Measurements from ENCODE around the gene MBD3L1.

The MBD3L1 gene

DNA sequence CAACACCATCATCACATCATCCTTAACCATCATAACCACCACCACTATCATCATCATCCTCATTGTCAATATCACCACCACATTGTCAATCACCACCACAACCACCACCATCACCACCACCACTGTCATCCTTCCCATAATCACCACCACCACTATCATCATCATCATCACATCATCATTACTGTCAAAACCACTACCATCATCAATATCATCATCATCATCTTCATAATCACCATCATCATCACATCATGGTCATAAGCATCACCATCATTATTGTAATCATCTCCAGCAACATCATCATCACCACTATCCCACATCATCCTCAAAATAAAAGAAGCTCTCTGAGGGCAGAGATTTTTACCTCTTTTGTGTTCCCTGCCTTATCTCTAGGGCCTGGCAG, 52.2 kb downstream of the MBD3L1 start:
- no peak for DNase-seq (ENCODE audit: extremely low spot score)
- CTCF ChIA-PET, result no interaction called here
- TF ChIP-seq FOXK2 (IDR thresholded peaks at IDR 0.05), result no peak
- TF ChIP-seq ELF4 (IDR thresholded peaks at IDR 0.05), result no peak
- no peak for TF ChIP-seq SP1 (IDR thresholded peaks at IDR 0.05)
- no peak for TF ChIP-seq BHLHE40 (IDR thresholded peaks at IDR 0.05; ENCODE audit: borderline replicate concordance)
- TF ChIP-seq TARDBP (IDR thresholded peaks at IDR 0.05), result no peak
- no peak for TF ChIP-seq CTBP1 (IDR thresholded peaks at IDR 0.05; ENCODE audit: borderline replicate concordance)
- TF ChIP-seq ZNF384 (IDR thresholded peaks at IDR 0.05), result no peak
- no peak for TF ChIP-seq FOXA1 (IDR thresholded peaks at IDR 0.05)
- no peak for TF ChIP-seq SUZ12 (IDR thresholded peaks at IDR 0.05)
- no peak for TF ChIP-seq FOXM1 (IDR thresholded peaks at IDR 0.05; ENCODE audit: borderline replicate concordance)
- no peak for TF ChIP-seq NFRKB (IDR thresholded peaks at IDR 0.05)
- TF ChIP-seq, protein P1, sequence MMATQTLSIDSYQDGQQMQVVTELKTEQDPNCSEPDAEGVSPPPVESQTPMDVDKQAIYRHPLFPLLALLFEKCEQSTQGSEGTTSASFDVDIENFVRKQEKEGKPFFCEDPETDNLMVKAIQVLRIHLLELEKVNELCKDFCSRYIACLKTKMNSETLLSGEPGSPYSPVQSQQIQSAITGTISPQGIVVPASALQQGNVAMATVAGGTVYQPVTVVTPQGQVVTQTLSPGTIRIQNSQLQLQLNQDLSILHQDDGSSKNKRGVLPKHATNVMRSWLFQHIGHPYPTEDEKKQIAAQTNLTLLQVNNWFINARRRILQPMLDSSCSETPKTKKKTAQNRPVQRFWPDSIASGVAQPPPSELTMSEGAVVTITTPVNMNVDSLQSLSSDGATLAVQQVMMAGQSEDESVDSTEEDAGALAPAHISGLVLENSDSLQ (IDR thresholded peaks at IDR 0.05), result no peak
- TF ChIP-seq L3MBTL2 (conservative IDR thresholded peaks at IDR 0.05), result no peak
- TF ChIP-seq ARNT (IDR thresholded peaks at IDR 0.05), result no peak
- no peak for TF ChIP-seq LEF1 (IDR thresholded peaks at IDR 0.05; ENCODE audit: borderline replicate concordance)
- no peak for TF ChIP-seq HDGF (IDR thresholded peaks at IDR 0.05; ENCODE audit: borderline replicate concordance)
- POLR2A ChIA-PET, result no interaction called here

DNA sequence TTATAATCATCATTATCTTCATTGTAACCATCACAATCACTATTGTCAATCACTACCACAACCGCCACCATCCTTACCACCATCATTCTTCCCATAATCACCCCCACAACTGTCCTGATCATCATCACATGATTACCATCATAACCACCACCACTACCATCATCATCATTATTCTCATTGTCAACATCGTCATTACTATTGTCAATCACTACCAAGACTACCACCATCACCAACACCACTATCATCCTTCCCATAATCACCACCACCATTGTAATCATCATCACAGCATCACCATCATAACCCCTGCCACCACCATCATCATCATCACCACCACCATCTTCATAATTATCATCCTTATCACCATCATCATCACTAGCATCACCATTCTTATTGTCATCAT, 55.2 kb downstream of the MBD3L1 start:
- CTCF ChIA-PET, result no interaction called here
- POLR2A ChIA-PET, result no interaction called here
- TF ChIP-seq L3MBTL2 (conservative IDR thresholded peaks at IDR 0.05) (no peak), TARDBP (IDR thresholded peaks at IDR 0.05) (no peak)
- no peak for DNase-seq (ENCODE audit: extremely low spot score)

DNA sequence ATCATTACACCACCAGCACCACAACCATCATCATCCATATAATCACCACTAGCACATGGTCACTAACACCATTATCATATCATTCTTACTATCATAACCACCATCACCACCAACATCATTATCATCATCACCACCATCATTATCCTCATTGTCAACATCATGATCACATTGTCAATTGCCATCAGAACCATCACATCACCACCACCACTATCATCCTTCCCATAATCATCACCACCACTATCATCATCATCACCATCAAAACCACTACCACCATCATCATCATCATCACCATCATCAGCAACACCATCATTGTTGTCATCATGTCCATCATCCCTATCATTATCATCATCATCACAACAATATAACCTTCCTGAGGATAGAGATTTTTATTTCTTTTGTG, 58.1 kb downstream of the MBD3L1 start:
- ChIA-PET POLR2A (no interaction called here), CTCF (no interaction called here)
- DNase-seq (ENCODE audit: extremely low spot score), result no peak
- TF ChIP-seq FOXM1 (IDR thresholded peaks at IDR 0.05; ENCODE audit: borderline replicate concordance), result no peak
- TF ChIP-seq, protein P1 (IDR thresholded peaks at IDR 0.05), result no peak
